ENCODE results near the gene ALG12. TPM values are rescaled to one million over a fixed set of nuclear protein-coding genes. Genes with fewer than 3 reads are reported as not detected.

The ALG12 gene
- total RNA-seq, 2 experiments from 2014 or later = 11.4 to 11.7 TPM

GRCh38 chr22:49911881-49912625 lies 6.2 kb downstream of the ALG12 start:
- CTCF ChIA-PET (ENCODE audit: unreplicated experiment) = interaction anchor here (1.0 kb wide), 1 partner anchor 10 kb away, joined by 3 read pairs; no protein-coding TSS in a partner anchor
- H3K27ac ChIP-seq (ENCODE audit: low read depth, low read length, poor library complexity, severe bottlenecking) = no peak overlapping the region

GRCh38 chr22:49910229-49911155 lies 7.7 kb downstream of the ALG12 start:
- no peak overlapping the region for H3K27ac ChIP-seq (ENCODE audit: low read depth, low read length, poor library complexity, severe bottlenecking)
- peaks cover 7% of the 10 kb centered on the region; the same call in 1 of the 2 replicates for H3K36me3 ChIP-seq (ENCODE audit: insufficient read depth, low read length)
- no peak for DNase-seq (ENCODE audit: low spot score)
- BruUV-seq (replicated peaks) = no TSS peak
- ChIA-PET CTCF (ENCODE audit: unreplicated experiment) (no interaction called here), POLR2A (no interaction called here)
- no peaks in the 10 kb centered on the region for H3K9me2 ChIP-seq (ENCODE audit: insufficient read depth, low read length)
- H3K79me2 ChIP-seq (ENCODE audit: insufficient read depth, low read depth, low read length) = no peaks in the 10 kb centered on the region
- H2AFZ ChIP-seq (ENCODE audit: low read length) = no peak overlapping the region
- no peaks in the 10 kb centered on the region for H3K9me3 ChIP-seq (ENCODE audit: low read length)
- intact Hi-C loops (cut with micrococcal nuclease; ENCODE audit: unreplicated experiment) = no loop called here
- no peak overlapping the region for H3K4me2 ChIP-seq (ENCODE audit: low read length)
- H4K20me1 ChIP-seq (ENCODE audit: insufficient read depth, low read length) = no peaks in the 10 kb centered on the region
- TF ChIP-seq EZH2phosphoT487 (IDR thresholded peaks at IDR 0.05; ENCODE audit: borderline replicate concordance, low read depth, low read length) (no peak), CTCF (conservative IDR thresholded peaks at IDR 0.05; ENCODE audit: low read length) (no peak)
- H3K4me1 ChIP-seq (ENCODE audit: insufficient read depth, low read length, poor library complexity, severe bottlenecking) = no peaks in the 10 kb centered on the region
- H3K4me3 ChIP-seq (ENCODE audit: low read depth, low read length, poor library complexity, severe bottlenecking) = no peak overlapping the region

More at GRCh38 chr22:49911881-49912625, 6.2 kb downstream of the ALG12 start:
- H3K79me2 ChIP-seq (ENCODE audit: insufficient read depth, low read depth, low read length) = no peaks in the 10 kb centered on the region
- H3K4me1 ChIP-seq (ENCODE audit: insufficient read depth, low read length, poor library complexity, severe bottlenecking) = peaks cover 4% of the 10 kb centered on the region
- POLR2A ChIA-PET = interaction anchor here (1.1 kb wide), 1 partner anchor 99 kb away, joined by 4 read pairs; no protein-coding TSS in a partner anchor
- no peak overlapping the region for H3K4me2 ChIP-seq (ENCODE audit: low read length)
- H2AFZ ChIP-seq (ENCODE audit: low read length) = no peak overlapping the region
- no peak overlapping the region for H3K4me3 ChIP-seq (ENCODE audit: low read depth, low read length, poor library complexity, severe bottlenecking)
- H3K9me2 ChIP-seq (ENCODE audit: insufficient read depth, low read length) = no peaks in the 10 kb centered on the region
- H3K9me3 ChIP-seq (ENCODE audit: low read length) = no peaks in the 10 kb centered on the region
- intact Hi-C loops (cut with micrococcal nuclease; ENCODE audit: unreplicated experiment) = no loop called here
- H3K36me3 ChIP-seq (ENCODE audit: insufficient read depth, low read length) = peaks cover 7% of the 10 kb centered on the region; the same call in 1 of the 2 replicates
- no peaks in the 10 kb centered on the region for H4K20me1 ChIP-seq (ENCODE audit: insufficient read depth, low read length)
- no TSS peak for BruUV-seq (replicated peaks)
- no peak for DNase-seq (ENCODE audit: low spot score)
- TF ChIP-seq CTCF (conservative IDR thresholded peaks at IDR 0.05; ENCODE audit: low read length) (no peak), EZH2phosphoT487 (IDR thresholded peaks at IDR 0.05; ENCODE audit: borderline replicate concordance, low read depth, low read length) (no peak)

Data from OCI-LY7 (cell line).